ENCODE results near the gene CALU.
A peak's percentile ranks its signal among the peaks of the same experiment; 100 is the strongest.

Gene CALU

GRCh38 chr7:128739048-128739962, at the start of gene CALU:
Gene CALU, plus strand, starts transcription at chr7:128739359. Its CDS starts 9,225 bp downstream, at chr7:128748584.
- peaks cover 11% of the 10 kb centered on the region for H3K36me3 ChIP-seq (ENCODE audit: insufficient read depth, low read length)
- H3K4me3 ChIP-seq (ENCODE audit: low read depth in 1 of 2, low read length in 2 of 2) = peak within 1 kb of the TSS; percentile 96 to 98
- H3K4me1 ChIP-seq (ENCODE audit: insufficient read depth, low read length) = peaks cover 39% of the 10 kb centered on the region
- peak within 1 kb of the TSS; percentile 95 for H2AFZ ChIP-seq (ENCODE audit: low read depth, low read length)
- H3K27ac ChIP-seq (ENCODE audit: low read length) = peak within 1 kb of the TSS; percentile 89
- H3K4me2 ChIP-seq (ENCODE audit: insufficient read depth, low read length) = peak within 1 kb of the TSS; percentile 89
- H3K27me3 ChIP-seq (ENCODE audit: insufficient read depth, low read length, poor library complexity) = no peaks in the 10 kb centered on the region
- H4K20me1 ChIP-seq (ENCODE audit: insufficient read depth, low read length) = peaks cover 40% of the 10 kb centered on the region
- peak; percentile 97 for DNase-seq
- TF ChIP-seq CTCF (IDR thresholded peaks at IDR 0.05; ENCODE audit: borderline replicate concordance, extremely low read depth, low read length, poor library complexity, severe bottlenecking) (peak; percentile 11), EZH2 (IDR thresholded peaks at IDR 0.05; ENCODE audit: borderline replicate concordance, low read depth, low read length, severe bottlenecking) (no peak)
- ATAC-seq (ENCODE audit: insufficient read depth, low read depth) = peak; percentile 95
- H3K79me2 ChIP-seq (ENCODE audit: insufficient read depth, low read length) = peaks cover 52% of the 10 kb centered on the region
- H3K9me3 ChIP-seq (ENCODE audit: insufficient read depth, low read length, severe bottlenecking) = no peaks in the 10 kb centered on the region
- peak within 1 kb of the TSS; percentile 84 for H3K9ac ChIP-seq (ENCODE audit: low read depth, low read length)

- H3K4me1 ChIP-seq (ENCODE audit: insufficient read depth, low read length) = no peaks in the 10 kb centered on the region
- H3K9me3 ChIP-seq (ENCODE audit: insufficient read depth, low read length, severe bottlenecking) = no peaks in the 10 kb centered on the region
- no peak overlapping the region for H3K9ac ChIP-seq (ENCODE audit: low read depth, low read length)
- no peak overlapping the region for H3K4me2 ChIP-seq (ENCODE audit: insufficient read depth, low read length)
- H3K27ac ChIP-seq (ENCODE audit: low read length) = no peak overlapping the region
- DNase-seq (no peak), ATAC-seq (ENCODE audit: insufficient read depth, low read depth) (no peak)
- H3K4me3 ChIP-seq (ENCODE audit: low read depth in 1 of 2, low read length in 2 of 2) = no peak overlapping the region
- no peaks in the 10 kb centered on the region for H3K79me2 ChIP-seq (ENCODE audit: insufficient read depth, low read length)
- H2AFZ ChIP-seq (ENCODE audit: low read depth, low read length) = no peak overlapping the region
- H3K27me3 ChIP-seq (ENCODE audit: insufficient read depth, low read length, poor library complexity) = no peaks in the 10 kb centered on the region
- no peak for TF ChIP-seq EZH2 (IDR thresholded peaks at IDR 0.05; ENCODE audit: borderline replicate concordance, low read depth, low read length, severe bottlenecking)
- no peak for TF ChIP-seq CTCF (IDR thresholded peaks at IDR 0.05; ENCODE audit: borderline replicate concordance, extremely low read depth, low read length, poor library complexity, severe bottlenecking)
- H4K20me1 ChIP-seq (ENCODE audit: insufficient read depth, low read length) = no peaks in the 10 kb centered on the region
- no peaks in the 10 kb centered on the region for H3K36me3 ChIP-seq (ENCODE audit: insufficient read depth, low read length)
Measured at GRCh38 chr7:128691227-128691626, 47.9 kb upstream of the CALU start.

GRCh38 chr7:128692623-128693270, 46.4 kb upstream of the CALU start:
- no peaks in the 10 kb centered on the region for H3K79me2 ChIP-seq (ENCODE audit: insufficient read depth, low read length)
- peaks cover under 1% of the 10 kb centered on the region for H3K27me3 ChIP-seq (ENCODE audit: insufficient read depth, low read length, poor library complexity)
- TF ChIP-seq CTCF (IDR thresholded peaks at IDR 0.05; ENCODE audit: borderline replicate concordance, extremely low read depth, low read length, poor library complexity, severe bottlenecking) = no peak
- TF ChIP-seq EZH2 (IDR thresholded peaks at IDR 0.05; ENCODE audit: borderline replicate concordance, low read depth, low read length, severe bottlenecking) = no peak
- H3K27ac ChIP-seq (ENCODE audit: low read length) = no peak overlapping the region
- no peak overlapping the region for H2AFZ ChIP-seq (ENCODE audit: low read depth, low read length)
- no peak for ATAC-seq (ENCODE audit: insufficient read depth, low read depth)
- H3K36me3 ChIP-seq (ENCODE audit: insufficient read depth, low read length) = no peaks in the 10 kb centered on the region
- no peak overlapping the region for H3K4me2 ChIP-seq (ENCODE audit: insufficient read depth, low read length)
- DNase-seq = no peak
- H3K4me1 ChIP-seq (ENCODE audit: insufficient read depth, low read length) = no peaks in the 10 kb centered on the region
- no peak overlapping the region for H3K4me3 ChIP-seq (ENCODE audit: low read depth in 1 of 2, low read length in 2 of 2)
- H3K9ac ChIP-seq (ENCODE audit: low read depth, low read length) = no peak overlapping the region
- no peaks in the 10 kb centered on the region for H4K20me1 ChIP-seq (ENCODE audit: insufficient read depth, low read length)
- H3K9me3 ChIP-seq (ENCODE audit: insufficient read depth, low read length, severe bottlenecking) = no peaks in the 10 kb centered on the region
